GM18951 (cell line): ENCODE results near the gene P3H4.

Source experiments
- POLR2A ChIP-seq: IDR thresholded peaks from 4 replicates; pipeline ENCODE4 v1.6.1; 2011; ENCODE audit warnings: mild to moderate bottlenecking; ENCODE audit not compliant: insufficient read length, insufficient read depth; ENCODE audit errors: extremely low read depth
- in situ Hi-C: fragments of 300-500 bp; cut with MboI; formaldehyde crosslinking; loops from one replicate; pipeline ENCODE4 v1.12.0; 2022; ENCODE audit warnings: low sequenced_read_pairs, mixed read lengths, inconsistent platforms; ENCODE audit not compliant: unreplicated experiment

P3H4 gene

DNA sequence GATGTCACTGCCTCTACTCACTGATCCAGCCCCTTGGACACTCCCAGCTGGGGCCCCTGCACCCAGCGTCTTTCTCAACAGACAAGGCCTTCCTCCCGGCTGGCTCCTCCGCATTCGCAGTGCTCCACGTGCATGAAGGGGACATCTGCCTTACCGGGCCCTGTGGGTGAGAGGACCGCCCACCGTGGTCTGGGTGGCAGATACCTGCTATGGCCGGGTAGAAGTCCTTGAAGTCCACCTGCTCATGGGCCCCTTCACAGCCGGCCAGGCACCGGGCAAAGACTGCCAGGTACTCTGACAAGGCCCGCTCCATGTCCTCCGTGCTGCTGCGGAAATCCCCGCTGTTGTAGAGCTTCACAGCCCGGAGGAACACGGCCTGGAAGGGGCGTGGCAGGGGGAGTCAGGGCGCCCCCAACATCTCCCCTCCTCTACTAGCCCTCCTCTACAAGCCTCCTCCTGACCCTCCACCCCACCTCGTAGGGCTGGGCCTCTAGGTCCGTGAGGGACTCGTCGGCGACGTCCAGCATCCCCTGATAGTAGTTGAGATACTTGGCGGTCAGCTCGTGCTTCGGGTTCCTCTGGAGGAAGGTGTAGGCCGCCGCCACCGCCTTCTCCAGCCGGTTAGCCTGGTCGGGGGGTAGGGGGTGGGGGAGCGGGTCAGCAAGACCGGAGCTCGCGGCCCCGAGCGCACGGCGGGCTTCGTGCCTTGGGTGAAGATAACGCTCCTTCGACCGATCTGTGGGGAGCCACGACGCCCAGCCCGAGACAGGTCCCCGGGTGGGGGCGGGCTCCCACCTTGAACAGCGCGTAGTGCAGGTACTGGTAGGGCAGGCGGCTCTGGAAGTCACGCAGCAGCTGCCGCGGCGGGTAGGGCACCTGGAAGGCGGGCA lies 845 bp downstream of the P3H4 start:
- TF ChIP-seq POLR2A = no peak
- in situ Hi-C loops = no loop called here

DNA sequence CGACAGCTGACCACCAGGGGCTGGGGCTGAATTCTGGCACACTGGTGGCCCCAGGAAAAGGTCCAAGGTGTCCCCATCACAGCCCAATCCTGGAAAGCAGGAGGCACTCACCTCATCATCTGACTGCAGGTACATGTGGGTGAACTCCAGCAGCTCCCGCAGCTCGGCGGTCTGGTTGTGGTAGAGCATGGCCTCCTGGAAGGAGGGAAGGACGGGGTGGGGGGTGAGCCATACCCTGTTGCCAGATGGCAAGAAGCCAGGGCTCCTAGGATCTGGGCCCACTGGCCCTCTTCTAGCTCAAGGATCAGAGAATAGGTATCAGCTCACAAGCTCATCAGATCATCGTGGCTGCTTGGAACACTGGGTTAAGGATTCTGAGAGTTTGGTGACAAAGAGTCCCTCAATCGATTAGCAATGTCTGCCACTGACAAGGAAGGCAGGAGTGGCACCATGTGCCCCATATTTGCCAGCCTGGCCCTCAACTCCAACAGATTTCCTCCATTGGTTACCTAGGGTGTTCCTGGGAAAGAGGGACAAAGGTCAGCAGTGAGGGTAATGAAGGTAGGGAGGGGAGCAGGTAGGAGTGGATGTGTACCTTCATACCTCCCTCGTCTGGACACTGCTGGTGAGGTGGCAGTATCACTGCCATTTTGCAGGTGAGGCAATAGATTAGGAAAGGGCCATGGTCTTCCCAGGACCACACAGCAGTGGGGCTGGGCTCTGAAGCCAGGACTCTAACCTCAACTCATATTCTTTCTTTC lies 4.9 kb downstream of the P3H4 start:
- TF ChIP-seq POLR2A = no peak
- in situ Hi-C loops = loop anchor here (5.0 kb wide), 1 partner anchor 70 kb away; no protein-coding TSS in a partner anchor

GRCh38 chr17:41803049-41804020 lies 8.4 kb downstream of the P3H4 start:
- TF ChIP-seq POLR2A = no peak
- in situ Hi-C loops = no loop called here

DNA sequence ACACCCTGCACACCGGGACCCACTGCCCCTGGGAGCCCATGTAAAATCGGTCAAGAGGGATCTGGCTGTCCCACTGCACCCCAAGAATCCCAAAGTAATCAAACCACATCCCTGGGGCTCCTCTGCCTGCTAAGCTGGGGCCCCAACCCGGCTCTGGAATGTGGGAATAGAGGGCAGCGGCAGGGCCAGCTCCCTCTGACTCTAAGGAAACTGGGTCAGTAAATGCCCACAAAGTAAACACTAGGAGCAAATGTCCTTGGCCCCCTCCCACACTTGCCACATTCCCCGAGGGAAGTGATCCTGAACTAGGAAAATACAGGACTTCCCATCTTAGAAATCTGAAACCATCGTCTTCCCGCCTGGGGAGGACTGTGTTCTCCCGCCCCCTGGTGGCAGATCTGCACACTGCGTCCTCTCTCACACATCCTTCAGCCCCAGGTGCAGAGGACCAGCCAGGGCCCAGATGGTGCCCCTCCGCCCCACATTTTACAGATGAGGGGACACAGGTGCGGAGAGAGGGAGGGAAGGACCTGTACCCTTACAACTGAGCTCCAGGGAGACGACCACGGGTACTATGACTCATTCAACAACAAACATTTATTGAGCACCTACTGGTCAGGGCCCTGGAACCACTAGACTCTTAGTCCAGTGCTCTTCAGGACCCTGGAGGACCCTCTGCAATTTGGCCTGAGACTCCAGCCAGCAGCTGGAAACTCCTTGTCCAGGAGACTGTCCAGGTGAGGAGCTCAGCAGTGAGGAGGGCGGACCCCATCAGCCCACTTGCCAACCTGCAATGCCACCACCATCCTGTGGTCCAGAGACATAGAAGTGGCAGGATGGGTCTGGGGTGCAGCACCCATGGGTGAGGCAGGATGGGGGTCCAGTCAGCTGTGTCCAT lies 10.1 kb downstream of the P3H4 start:
- TF ChIP-seq POLR2A = no peak
- in situ Hi-C loops = no loop called here

DNA sequence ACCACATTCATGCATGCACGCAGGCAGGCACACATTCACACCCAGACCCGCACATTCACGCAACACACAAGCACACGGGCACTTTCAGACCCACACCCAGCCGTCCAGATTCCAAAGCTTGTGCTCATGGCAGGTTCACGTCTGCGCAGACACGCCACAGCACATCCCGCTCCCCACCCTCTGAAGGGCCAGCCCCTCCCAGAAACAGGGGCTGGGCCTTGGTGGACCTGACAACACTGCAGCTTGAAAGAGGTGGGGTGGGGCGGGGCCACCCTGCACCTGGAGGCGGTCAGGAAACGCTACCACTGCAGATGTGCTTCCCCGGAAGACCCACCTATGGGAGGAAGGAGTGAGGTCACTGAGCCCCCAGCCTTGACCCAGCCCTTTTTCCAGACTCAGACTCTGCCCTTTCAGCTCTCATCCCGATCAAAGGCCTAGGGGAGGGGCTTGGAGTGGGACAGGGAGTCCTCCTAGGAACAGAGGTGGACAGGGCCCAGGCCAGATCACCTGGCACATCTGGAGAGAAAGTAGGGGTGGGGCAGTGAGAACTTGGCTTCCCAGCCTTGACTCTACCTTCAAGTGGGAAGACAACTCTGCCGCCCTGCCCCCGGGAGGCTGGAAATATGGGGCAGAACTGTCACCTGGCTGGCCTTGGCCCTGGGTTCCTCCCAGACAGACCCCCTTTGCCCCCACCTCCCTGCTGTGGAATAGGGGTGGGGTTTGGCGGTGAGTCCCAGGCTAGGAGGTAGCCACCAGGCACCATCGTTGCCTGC lies 11.0 kb downstream of the P3H4 start:
- in situ Hi-C loops = no loop called here
- no peak for TF ChIP-seq POLR2A

GRCh38 chr17:41799366-41799765 lies 12.4 kb downstream of the P3H4 start:
- in situ Hi-C loops = no loop called here
- no peak for TF ChIP-seq POLR2A

DNA sequence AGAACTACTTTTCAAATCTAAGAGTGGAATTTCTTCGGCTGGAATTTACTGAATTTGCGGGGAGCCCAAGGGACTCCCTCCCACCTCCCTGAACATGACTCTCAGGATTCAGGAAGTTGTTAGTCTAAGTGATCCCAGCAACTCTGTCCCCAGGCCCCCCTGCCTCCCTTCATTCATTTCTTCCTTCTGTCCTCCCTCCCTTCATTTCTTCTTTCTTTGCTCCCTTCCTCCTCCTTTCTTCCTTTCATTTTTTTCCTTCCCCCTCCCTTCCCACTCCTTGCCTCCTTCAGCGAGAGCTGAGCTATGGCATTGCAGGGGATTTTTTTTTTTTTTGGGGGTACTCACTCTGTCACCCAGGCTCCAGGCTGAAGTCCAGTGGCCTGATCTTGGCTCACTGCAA lies 14.4 kb downstream of the P3H4 start:
- no peak for TF ChIP-seq POLR2A
- in situ Hi-C loops = no loop called here

- TF ChIP-seq POLR2A = no peak
Observed at GRCh38 chr17:41796121-41796895, 15.4 kb downstream of the P3H4 start.

DNA sequence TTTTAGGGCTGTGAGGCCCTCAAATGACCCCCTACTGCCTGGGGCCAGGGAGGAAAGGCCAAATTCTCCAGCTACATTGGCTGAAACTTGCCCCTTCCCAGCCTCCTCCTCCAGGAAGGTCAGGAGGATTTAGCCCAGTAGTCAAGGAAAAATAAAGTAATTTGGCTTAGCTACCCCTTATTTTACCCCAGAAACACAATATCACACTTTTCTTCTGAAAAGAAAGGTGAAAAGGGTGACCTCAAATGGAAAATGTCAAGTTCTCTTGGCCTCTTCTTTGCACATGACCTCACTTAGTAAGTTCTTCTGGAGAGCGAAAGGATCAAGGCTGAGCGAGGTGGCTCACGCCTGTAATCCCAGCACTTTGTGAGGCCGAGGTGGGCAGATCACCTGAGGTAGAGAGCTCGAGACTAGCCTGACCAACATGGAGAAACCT lies 17.2 kb downstream of the P3H4 start:
- in situ Hi-C loops = no loop called here
- no peak for TF ChIP-seq POLR2A

More at GRCh38 chr17:41796121-41796895, 15.4 kb downstream of the P3H4 start:
- in situ Hi-C loops = no loop called here

DNA sequence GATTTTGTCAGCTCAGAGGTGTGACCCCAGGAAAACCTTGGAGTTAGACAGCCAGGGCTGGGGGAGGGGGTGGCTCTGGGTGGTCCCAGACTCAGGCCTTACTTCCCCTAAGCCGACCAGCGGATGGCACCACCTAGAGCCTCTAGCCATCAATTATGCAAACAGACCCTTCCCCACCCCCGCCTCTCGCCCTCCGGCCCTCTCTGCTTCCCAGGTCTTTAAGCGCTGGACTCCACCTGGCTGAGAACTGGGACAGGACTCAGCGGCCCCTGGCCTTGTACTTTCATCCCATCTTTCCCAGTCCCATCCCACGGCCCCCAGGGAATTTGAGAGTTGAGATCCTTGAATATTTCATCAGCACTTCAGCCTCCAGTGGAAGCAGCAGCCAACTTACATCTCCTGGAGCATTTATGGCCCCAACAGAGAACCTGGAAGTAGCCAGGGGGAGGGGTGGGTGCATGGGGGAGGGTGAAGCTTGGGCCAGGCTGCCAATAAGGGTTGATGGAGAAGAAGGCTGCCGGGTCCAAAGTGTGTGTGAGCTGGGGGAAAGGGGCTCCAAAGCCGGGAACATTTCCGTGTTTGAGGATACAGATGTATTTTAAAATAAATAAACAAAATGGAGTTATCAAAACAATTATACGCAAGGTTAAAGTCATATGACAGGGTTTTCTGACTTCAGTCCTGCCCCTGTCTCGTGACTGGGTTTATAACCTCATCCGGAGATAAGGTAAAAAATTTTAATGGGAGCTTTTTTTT lies 17.8 kb downstream of the P3H4 start:
- TF ChIP-seq POLR2A = no peak
- in situ Hi-C loops = no loop called here
